ENCODE data around the gene CTNND2. TPM values are rescaled to one million over a fixed set of nuclear protein-coding genes. Genes with fewer than 3 reads are reported as not detected.

The CTNND2 gene
- total RNA-seq, 2 experiments from 2014 or later, result not detected

GRCh38 chr5:11607944-11608483, 296.2 kb downstream of the CTNND2 start:
- no peaks in the 10 kb centered on the region for H3K36me3 Mint-ChIP-seq (ENCODE audit: low read depth)
- H3K4me1 Mint-ChIP-seq (ENCODE audit: low read depth), result no peaks in the 10 kb centered on the region
- CTCF ChIA-PET, result no interaction called here
- intact Hi-C loops (cut with micrococcal nuclease), result no loop called here
- H3K27ac Mint-ChIP-seq, result no peak overlapping the region
- no peak for TF ChIP-seq CTCF (IDR thresholded peaks at IDR 0.05)
- no peaks in the 10 kb centered on the region for H3K9me3 Mint-ChIP-seq
- no peak for ATAC-seq
- H3K4me3 Mint-ChIP-seq, result no peak overlapping the region
- DNase-seq, result no peak
- POLR2A ChIA-PET, result no interaction called here
- no peaks in the 10 kb centered on the region for H3K27me3 Mint-ChIP-seq

- Mint-ChIP-seq H3K27me3 (no peaks in the 10 kb centered on the region), H3K36me3 (ENCODE audit: low read depth) (no peaks in the 10 kb centered on the region), H3K9me3 (no peaks in the 10 kb centered on the region), H3K27ac (no peak overlapping the region), H3K4me1 (ENCODE audit: low read depth) (no peaks in the 10 kb centered on the region), H3K4me3 (no peak overlapping the region)
- ChIA-PET POLR2A (no interaction called here), CTCF (no interaction called here)
- no peak for TF ChIP-seq CTCF (IDR thresholded peaks at IDR 0.05)
- intact Hi-C loops (cut with micrococcal nuclease), result no loop called here
- ATAC-seq (no peak), DNase-seq (no peak)
Observed at GRCh38 chr5:11602298-11602697, 301.9 kb downstream of the CTNND2 start.

GRCh38 chr5:11599499-11599898, 304.7 kb downstream of the CTNND2 start:
- no peak overlapping the region for H3K27ac Mint-ChIP-seq
- ChIA-PET POLR2A (no interaction called here), CTCF (no interaction called here)
- no peak overlapping the region for H3K4me3 Mint-ChIP-seq
- ATAC-seq (no peak), DNase-seq (no peak)
- H3K4me1 Mint-ChIP-seq (ENCODE audit: low read depth), result no peaks in the 10 kb centered on the region
- no peak for TF ChIP-seq CTCF (IDR thresholded peaks at IDR 0.05)
- no peaks in the 10 kb centered on the region for H3K36me3 Mint-ChIP-seq (ENCODE audit: low read depth)
- H3K9me3 Mint-ChIP-seq, result no peaks in the 10 kb centered on the region
- intact Hi-C loops (cut with micrococcal nuclease), result no loop called here
- H3K27me3 Mint-ChIP-seq, result no peaks in the 10 kb centered on the region

GRCh38 chr5:11596657-11597071, 307.6 kb downstream of the CTNND2 start:
- Mint-ChIP-seq H3K4me1 (ENCODE audit: low read depth) (no peaks in the 10 kb centered on the region), H3K27me3 (peaks cover 3% of the 10 kb centered on the region), H3K36me3 (ENCODE audit: low read depth) (no peaks in the 10 kb centered on the region), H3K9me3 (peaks cover 2% of the 10 kb centered on the region), H3K4me3 (no peak overlapping the region), H3K27ac (no peak overlapping the region)
- no peak for TF ChIP-seq CTCF (IDR thresholded peaks at IDR 0.05)
- intact Hi-C loops (cut with micrococcal nuclease), result no loop called here
- no peak for DNase-seq
- CTCF ChIA-PET, result no interaction called here
- POLR2A ChIA-PET, result no interaction called here
- no peak for ATAC-seq

GRCh38 chr5:11596185-11596584, 308.1 kb downstream of the CTNND2 start:
- Mint-ChIP-seq H3K27me3 (peaks cover 3% of the 10 kb centered on the region), H3K27ac (no peak overlapping the region), H3K9me3 (peaks cover 2% of the 10 kb centered on the region), H3K4me3 (no peak overlapping the region), H3K36me3 (ENCODE audit: low read depth) (no peaks in the 10 kb centered on the region), H3K4me1 (ENCODE audit: low read depth) (no peaks in the 10 kb centered on the region)
- intact Hi-C loops (cut with micrococcal nuclease), result no loop called here
- ChIA-PET POLR2A (no interaction called here), CTCF (no interaction called here)
- TF ChIP-seq CTCF (IDR thresholded peaks at IDR 0.05), result no peak
- DNase-seq (no peak), ATAC-seq (no peak)

Data from activated CD8-positive, alpha-beta T cell treated with anti-CD3 and anti-CD28 coated beads for 36 hours (primary cell).